GM12864 (cell line): ENCODE results near the gene NCCRP1.

ENCODE experiments used
- DNase-seq: peaks from one replicate; pipeline ENCODE4 v3.0.0-alpha.2; 2011; ENCODE audit warnings: low read depth
- H3K4me3 ChIP-seq: 2 replicates; pipeline ENCODE4 v1.5.1; 2011; ENCODE audit warnings: mild to moderate bottlenecking, low read depth, low read length, control low read depth
- TF ChIP-seq, protein P1 (sequence below): IDR thresholded peaks from 2 replicates; pipeline ENCODE4 v1.5.1; 2011; ENCODE audit warnings: low read depth, mild to moderate bottlenecking, moderate library complexity, low read length, control low read depth, inconsistent platforms; ENCODE audit errors: missing control alignments

NCCRP1 gene

DNA sequence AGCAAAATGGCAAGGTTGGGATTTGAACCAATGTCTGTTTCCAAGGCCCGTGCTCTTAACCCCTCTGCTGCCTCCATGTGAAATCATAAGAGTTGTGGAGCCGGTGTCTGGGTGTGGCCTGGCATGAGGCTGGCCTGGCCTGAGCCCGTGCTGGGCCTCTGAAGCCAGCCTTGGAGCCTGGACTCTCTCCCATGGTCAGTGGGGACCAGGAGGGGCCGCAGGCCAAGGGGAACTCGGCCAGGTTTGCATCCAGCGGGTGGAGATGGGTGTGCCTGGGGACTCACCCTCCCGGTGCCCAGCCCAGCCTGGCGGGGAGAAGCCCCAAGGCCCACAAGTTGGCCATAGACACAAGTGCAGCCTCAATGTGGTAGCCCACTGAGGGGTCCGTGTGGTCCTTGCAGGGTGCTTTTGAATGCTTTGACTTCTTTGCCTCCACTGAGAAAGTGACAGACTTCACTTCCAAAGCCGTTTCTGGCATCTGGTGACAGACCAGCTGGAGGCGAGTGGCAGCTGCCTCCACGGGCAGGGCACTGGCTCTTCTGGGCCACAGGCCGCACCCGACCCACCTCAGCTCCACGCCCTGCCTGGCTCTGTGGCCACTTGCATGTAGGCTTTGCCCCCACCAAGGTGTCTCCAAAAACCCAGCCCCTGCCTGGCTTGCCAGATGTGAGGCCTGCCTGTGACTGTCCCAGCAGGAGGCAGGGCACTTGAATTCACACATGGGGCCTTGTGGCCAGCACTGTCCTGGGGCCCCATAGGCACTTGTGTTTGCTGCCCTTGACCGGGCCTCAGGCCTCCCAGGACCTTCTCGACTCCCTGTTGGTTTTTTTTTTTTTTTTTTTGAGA, 26.2 kb upstream of the NCCRP1 start:
- DNase-seq = no peak
- no peak overlapping the region for H3K4me3 ChIP-seq
- TF ChIP-seq, protein P1, sequence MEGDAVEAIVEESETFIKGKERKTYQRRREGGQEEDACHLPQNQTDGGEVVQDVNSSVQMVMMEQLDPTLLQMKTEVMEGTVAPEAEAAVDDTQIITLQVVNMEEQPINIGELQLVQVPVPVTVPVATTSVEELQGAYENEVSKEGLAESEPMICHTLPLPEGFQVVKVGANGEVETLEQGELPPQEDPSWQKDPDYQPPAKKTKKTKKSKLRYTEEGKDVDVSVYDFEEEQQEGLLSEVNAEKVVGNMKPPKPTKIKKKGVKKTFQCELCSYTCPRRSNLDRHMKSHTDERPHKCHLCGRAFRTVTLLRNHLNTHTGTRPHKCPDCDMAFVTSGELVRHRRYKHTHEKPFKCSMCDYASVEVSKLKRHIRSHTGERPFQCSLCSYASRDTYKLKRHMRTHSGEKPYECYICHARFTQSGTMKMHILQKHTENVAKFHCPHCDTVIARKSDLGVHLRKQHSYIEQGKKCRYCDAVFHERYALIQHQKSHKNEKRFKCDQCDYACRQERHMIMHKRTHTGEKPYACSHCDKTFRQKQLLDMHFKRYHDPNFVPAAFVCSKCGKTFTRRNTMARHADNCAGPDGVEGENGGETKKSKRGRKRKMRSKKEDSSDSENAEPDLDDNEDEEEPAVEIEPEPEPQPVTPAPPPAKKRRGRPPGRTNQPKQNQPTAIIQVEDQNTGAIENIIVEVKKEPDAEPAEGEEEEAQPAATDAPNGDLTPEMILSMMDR = no peak

DNA sequence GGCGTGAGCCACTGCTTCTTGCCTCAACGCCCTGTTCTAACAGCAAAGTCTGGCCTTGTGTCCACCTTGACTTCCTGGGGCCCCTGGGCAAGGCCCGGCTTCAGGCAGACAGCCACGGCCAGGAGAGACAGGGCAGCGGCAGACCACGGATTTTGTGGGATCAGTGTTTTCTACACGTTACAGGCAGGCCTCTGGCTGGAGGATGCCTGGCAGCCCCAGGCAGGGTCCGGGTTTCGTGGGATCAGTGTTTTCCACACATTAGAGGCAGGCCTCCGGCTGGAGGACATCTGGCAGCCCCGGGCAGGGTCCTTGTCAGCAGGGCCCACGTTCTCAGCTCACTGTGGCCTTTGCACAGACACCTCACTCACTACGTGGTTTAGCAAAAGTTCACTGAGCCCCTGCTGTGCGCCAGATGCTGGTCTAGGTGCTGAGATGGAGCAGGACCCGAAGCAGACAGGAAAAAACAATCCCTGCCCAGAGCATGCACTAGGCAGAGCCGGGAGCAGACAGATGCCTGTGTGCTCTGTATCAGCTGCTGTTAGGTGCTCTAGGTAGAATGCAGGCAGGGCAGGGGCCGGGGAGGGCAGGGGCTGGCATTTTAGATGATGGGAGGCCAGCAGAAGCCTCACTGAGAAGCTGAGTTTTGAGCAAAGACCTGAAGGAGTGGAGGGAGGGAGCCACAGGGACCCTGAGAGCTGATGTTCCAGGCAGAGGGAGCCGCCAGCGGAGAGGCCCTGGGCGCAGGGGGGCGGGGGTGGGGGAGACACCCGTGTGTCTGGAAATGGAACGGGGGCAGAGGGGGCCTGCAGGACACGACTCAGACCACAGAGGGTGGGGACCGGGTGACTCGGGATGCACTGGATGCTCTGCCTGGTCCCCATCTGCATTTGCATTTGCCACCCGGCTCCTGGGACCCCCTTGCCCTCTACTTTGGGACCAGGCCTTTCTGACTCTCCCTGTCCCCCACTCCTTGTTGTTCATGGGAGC, 25.0 kb upstream of the NCCRP1 start:
- H3K4me3 ChIP-seq = no peak overlapping the region
- DNase-seq = no peak
- TF ChIP-seq, protein P1 = no peak

DNA sequence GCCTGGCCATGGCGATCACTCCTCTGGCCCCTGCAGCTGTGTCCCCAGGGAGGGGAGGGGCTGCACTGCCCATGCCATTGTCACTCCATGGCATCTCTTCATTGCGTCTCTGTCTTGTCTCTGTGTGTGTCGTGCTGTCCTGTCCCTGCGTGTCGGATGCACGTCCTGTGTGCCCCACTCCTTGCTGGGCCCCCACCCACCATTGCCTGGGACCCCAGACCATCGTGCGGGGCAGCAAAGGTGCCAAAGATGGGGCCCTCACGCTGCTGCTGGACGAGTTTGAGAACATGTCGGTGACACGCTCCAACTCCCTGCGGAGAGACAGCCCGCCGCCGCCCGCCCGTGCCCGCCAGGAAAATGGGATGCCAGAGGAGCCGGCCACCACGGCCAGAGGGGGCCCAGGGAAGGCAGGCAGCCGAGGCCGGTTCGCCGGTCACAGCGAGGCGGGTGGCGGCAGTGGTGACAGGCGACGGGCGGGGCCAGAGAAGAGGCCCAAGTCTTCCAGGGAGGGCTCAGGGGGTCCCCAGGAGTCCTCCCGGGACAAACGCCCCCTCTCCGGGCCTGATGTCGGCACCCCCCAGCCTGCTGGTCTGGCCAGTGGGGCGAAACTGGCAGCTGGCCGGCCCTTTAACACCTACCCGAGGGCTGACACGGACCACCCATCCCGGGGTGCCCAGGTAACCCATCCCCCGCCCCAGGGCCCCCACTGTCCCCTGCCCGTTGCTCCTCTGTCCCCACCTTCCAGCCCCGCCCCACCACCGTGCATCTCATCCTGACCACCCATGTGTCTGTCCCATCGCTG, 23.9 kb upstream of the NCCRP1 start:
- no peak overlapping the region for H3K4me3 ChIP-seq
- TF ChIP-seq, protein P1 = no peak
- DNase-seq = no peak

DNA sequence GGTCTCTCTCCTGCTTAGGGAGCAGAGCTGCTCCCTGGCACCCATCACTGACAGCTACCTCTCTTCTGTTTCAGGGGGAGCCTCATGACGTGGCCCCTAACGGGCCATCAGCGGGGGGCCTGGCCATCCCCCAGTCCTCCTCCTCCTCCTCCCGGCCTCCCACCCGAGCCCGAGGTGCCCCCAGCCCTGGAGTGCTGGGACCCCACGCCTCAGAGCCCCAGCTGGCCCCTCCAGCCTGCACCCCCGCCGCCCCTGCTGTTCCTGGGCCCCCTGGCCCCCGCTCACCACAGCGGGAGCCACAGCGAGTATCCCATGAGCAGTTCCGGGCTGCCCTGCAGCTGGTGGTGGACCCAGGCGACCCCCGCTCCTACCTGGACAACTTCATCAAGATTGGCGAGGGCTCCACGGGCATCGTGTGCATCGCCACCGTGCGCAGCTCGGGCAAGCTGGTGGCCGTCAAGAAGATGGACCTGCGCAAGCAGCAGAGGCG, 23.2 kb upstream of the NCCRP1 start:
- DNase-seq = no peak
- no peak overlapping the region for H3K4me3 ChIP-seq
- TF ChIP-seq, protein P1 = no peak

GRCh38 chr19:39174142-39174541, 22.6 kb upstream of the NCCRP1 start:
- TF ChIP-seq, protein P1 = no peak
- no peak for DNase-seq

DNA sequence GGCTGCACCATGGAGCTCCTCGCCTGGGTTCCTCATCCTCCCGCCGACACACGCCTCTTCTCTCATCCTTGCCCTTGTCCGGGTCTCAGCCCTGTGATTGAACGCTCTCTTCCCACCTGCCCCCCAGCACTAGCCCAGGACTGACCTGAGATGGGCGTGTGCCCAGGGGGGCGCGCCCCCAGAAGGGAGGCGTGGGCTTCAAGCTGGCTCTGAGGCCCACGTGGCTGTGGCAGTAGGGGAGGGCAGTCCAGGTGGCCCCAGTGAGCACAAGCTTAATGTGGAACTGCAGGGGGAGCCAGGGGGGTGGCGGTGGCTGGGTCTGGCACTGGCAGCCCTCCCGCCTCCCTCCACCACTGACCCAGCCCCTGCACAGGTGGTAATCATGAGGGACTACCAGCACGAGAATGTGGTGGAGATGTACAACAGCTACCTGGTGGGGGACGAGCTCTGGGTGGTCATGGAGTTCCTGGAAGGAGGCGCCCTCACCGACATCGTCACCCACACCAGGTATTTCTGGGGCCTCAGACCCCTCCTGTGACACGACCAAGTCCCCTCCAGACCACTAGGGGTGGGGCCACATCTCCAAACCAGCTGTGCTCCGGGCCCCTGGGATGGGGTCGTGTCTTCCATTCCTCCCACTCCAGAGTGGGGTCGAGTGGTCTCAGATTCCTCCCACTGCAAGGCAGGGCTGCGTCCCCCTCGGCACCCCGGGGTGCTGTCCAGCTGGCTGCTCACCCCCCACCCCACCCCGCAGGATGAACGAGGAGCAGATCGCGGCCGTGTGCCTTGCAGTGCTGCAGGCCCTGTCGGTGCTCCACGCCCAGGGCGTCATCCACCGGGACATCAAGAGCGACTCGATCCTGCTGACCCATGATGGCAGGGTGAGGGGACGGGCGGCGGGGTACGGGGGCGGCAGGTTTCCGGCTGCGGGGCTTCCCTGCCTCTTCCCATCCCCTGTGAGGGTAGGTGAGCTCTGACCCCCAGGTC, 21.9 kb upstream of the NCCRP1 start:
- DNase-seq = no peak
- TF ChIP-seq, protein P1 = no peak
- no peak overlapping the region for H3K4me3 ChIP-seq

More at GRCh38 chr19:39174142-39174541, 22.6 kb upstream of the NCCRP1 start:
- H3K4me3 ChIP-seq = no peak overlapping the region
